Progenitor cell of endocrine pancreas (in vitro differentiated cells): ENCODE results near the gene ID4. TPM values are rescaled to one million over a fixed set of nuclear protein-coding genes. Genes with fewer than 3 reads are reported as not detected.

Source experiments
- DNase-seq: peaks from one replicate; pipeline ENCODE4 v3.0.0; 2021; ENCODE audit warnings: low spot score; ENCODE audit not compliant: unreplicated experiment
- H3K27ac Mint-ChIP-seq: 2 replicates; pipeline ENCODE4 v1.8.0; 2021; ENCODE audit warnings: mild to moderate bottlenecking, moderate library complexity, mixed read lengths
- H3K27me3 Mint-ChIP-seq: 2 replicates; pipeline ENCODE4 v1.8.0; 2021; ENCODE audit warnings: mixed read lengths
- H3K36me3 Mint-ChIP-seq: 2 replicates; pipeline ENCODE4 v1.8.0; 2022; ENCODE audit warnings: mixed read lengths; ENCODE audit not compliant: insufficient read depth
- H3K4me1 Mint-ChIP-seq: 2 replicates; pipeline ENCODE4 v1.8.0; 2021; ENCODE audit warnings: low read depth, mixed read lengths
- H3K4me3 Mint-ChIP-seq: 2 replicates; pipeline ENCODE4 v1.8.0; 2021; ENCODE audit warnings: low read depth, mild to moderate bottlenecking, moderate library complexity, mixed read lengths
- H3K9me3 Mint-ChIP-seq: 2 replicates; pipeline ENCODE4 v1.8.0; 2021; ENCODE audit warnings: low read depth, mixed read lengths
- total RNA-seq: library from RNA; stranded (reverse); gene quantifications from 2 replicates; pipeline ENCODE4 v1.2.1, GENCODE V29; 2021
- TF ChIP-seq, protein P1 (sequence below): fragments of 200-600 bp; sonication (generic); IDR thresholded peaks from one replicate; pipeline ENCODE4 v1.5.0; 2021; ENCODE audit warnings: antibody characterized with exemption, mild to moderate bottlenecking; ENCODE audit not compliant: unreplicated experiment

Gene ID4
- total RNA-seq, 1 donor from 2014 or later: 47.9 TPM

- Mint-ChIP-seq H3K4me3 (no peak overlapping the region), H3K27me3 (peaks cover 12% of the 10 kb centered on the region), H3K9me3 (no peaks in the 10 kb centered on the region), H3K4me1 (peaks cover 31% of the 10 kb centered on the region), H3K27ac (no peak overlapping the region), H3K36me3 (no peaks in the 10 kb centered on the region)
- DNase-seq: no peak
- TF ChIP-seq, protein P1, sequence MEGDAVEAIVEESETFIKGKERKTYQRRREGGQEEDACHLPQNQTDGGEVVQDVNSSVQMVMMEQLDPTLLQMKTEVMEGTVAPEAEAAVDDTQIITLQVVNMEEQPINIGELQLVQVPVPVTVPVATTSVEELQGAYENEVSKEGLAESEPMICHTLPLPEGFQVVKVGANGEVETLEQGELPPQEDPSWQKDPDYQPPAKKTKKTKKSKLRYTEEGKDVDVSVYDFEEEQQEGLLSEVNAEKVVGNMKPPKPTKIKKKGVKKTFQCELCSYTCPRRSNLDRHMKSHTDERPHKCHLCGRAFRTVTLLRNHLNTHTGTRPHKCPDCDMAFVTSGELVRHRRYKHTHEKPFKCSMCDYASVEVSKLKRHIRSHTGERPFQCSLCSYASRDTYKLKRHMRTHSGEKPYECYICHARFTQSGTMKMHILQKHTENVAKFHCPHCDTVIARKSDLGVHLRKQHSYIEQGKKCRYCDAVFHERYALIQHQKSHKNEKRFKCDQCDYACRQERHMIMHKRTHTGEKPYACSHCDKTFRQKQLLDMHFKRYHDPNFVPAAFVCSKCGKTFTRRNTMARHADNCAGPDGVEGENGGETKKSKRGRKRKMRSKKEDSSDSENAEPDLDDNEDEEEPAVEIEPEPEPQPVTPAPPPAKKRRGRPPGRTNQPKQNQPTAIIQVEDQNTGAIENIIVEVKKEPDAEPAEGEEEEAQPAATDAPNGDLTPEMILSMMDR: no peak
Measured at GRCh38 chr6:19860235-19860877, 23.2 kb downstream of the ID4 start.

DNA sequence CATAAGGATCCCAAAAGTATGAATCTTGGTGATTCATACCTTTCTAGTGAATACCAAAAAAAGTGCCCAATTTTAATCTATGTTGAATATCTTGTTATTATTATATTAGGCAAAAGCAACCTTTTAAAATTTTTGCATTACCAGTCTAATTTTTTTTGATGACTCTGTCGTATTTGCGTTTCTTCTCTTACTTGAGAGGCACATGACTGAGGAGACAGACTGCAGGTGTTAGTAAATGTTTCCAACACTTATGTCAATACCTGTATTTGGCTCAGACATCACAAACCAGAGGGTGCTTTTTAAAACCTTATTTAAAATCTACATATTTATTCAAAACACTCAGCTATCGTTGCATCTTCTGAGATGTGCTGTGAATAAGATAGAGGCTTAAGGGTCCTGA is 27.1 kb downstream of the ID4 start:
- peaks cover 44% of the 10 kb centered on the region for H3K4me1 Mint-ChIP-seq
- H3K9me3 Mint-ChIP-seq: no peaks in the 10 kb centered on the region
- H3K27ac Mint-ChIP-seq: no peak overlapping the region
- no peak overlapping the region for H3K4me3 Mint-ChIP-seq
- no peaks in the 10 kb centered on the region for H3K36me3 Mint-ChIP-seq
- no peak for DNase-seq
- TF ChIP-seq, protein P1: no peak
- peaks cover 26% of the 10 kb centered on the region for H3K27me3 Mint-ChIP-seq

DNA sequence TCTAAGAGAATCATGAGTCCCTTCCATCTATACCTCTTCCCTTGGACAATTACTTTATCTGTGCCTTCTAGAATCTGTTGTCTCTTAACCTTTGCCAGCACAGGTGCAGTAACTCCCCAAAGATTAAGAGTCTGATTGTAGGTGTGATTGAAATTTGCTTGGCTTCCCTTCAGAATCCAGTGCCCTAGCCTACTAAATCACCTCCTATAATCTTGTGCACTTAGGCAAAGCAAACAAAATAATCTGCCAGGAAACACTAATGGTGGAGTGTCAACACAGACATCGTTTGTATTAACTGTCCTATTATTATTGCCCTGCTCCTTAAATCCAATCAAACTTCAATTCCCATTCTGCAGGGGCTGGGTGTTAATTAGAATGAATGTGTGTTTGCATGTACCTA is 28.0 kb downstream of the ID4 start:
- Mint-ChIP-seq H3K4me1 (peaks cover 41% of the 10 kb centered on the region), H3K27ac (no peak overlapping the region), H3K36me3 (no peaks in the 10 kb centered on the region), H3K4me3 (no peak overlapping the region), H3K27me3 (peaks cover 24% of the 10 kb centered on the region), H3K9me3 (peaks cover 3% of the 10 kb centered on the region)
- DNase-seq: no peak
- TF ChIP-seq, protein P1: no peak

- Mint-ChIP-seq H3K9me3 (peaks cover 3% of the 10 kb centered on the region), H3K27me3 (peaks cover 24% of the 10 kb centered on the region), H3K36me3 (no peaks in the 10 kb centered on the region), H3K4me1 (peaks cover 36% of the 10 kb centered on the region), H3K27ac (peak overlapping the region; percentile 3), H3K4me3 (no peak overlapping the region)
- DNase-seq: no peak
- TF ChIP-seq, protein P1: no peak
Measured at GRCh38 chr6:19866173-19866984, 29.2 kb downstream of the ID4 start.

GRCh38 chr6:19866985-19867627 is 29.9 kb downstream of the ID4 start:
- Mint-ChIP-seq H3K27me3 (peaks cover 24% of the 10 kb centered on the region), H3K27ac (no peak overlapping the region), H3K36me3 (no peaks in the 10 kb centered on the region)

More at GRCh38 chr6:19866985-19867627, 29.9 kb downstream of the ID4 start:
- no peak for DNase-seq
- no peak overlapping the region for H3K4me3 Mint-ChIP-seq
- peaks cover 35% of the 10 kb centered on the region for H3K4me1 Mint-ChIP-seq
- peaks cover 3% of the 10 kb centered on the region for H3K9me3 Mint-ChIP-seq
- TF ChIP-seq, protein P1: no peak
